Suprapubic skin (tissue), 4 donors: Measurements from ENCODE around the gene CACNG4. TPM values are rescaled to one million over a fixed set of nuclear protein-coding genes. Genes with fewer than 3 reads are reported as not detected.

Experiments
- DNase-seq, 2 donors: peaks; one replicate each; pipeline ENCODE4 v3.0.0-alpha.2; 2019; ENCODE audit warnings: low spot score in 2 of 2
- H3K27ac ChIP-seq: fragments of 200-600 bp; sonication (generic); one replicate; pipeline ENCODE4 v1.5.1; 2019
- H3K27me3 ChIP-seq: fragments of 200-600 bp; sonication (generic); one replicate; pipeline ENCODE4 v1.5.1; 2019
- H3K36me3 ChIP-seq: fragments of 200-600 bp; sonication (generic); one replicate; pipeline ENCODE4 v1.5.1; 2019
- H3K4me1 ChIP-seq: fragments of 200-600 bp; sonication (generic); one replicate; pipeline ENCODE4 v1.5.1; 2019
- H3K4me3 ChIP-seq: fragments of 200-600 bp; sonication (generic); one replicate; pipeline ENCODE4 v1.5.1; 2019; ENCODE audit warnings: mild to moderate bottlenecking
- H3K9me3 ChIP-seq: fragments of 200-600 bp; sonication (generic); one replicate; pipeline ENCODE4 v1.5.1; 2019
- CTCF ChIP-seq, 2 donors: fragments of 200-600 bp in 1 of 2; fragments of 450-650 bp in 1 of 2; sonication (generic) in 1 of 2; IDR thresholded peaks; one replicate each; pipeline ENCODE4 v1.5.1; 2016 to 2019; ENCODE audit warnings: antibody characterized with exemption in 2 of 2, mild to moderate bottlenecking in 1 of 2, moderate library complexity in 1 of 2
- EP300 ChIP-seq: sonication (generic); formaldehyde crosslinking; IDR thresholded peaks from one replicate; pipeline ENCODE4 v1.6.1; 2017; ENCODE audit warnings: antibody characterized with exemption
- POLR2A ChIP-seq, 2 donors: fragments of 450-650 bp; IDR thresholded peaks; one replicate each; pipeline ENCODE4 v1.6.1; 2017; ENCODE audit warnings: antibody characterized with exemption in 2 of 2, mild to moderate bottlenecking in 2 of 2, moderate library complexity in 2 of 2
- POLR2AphosphoS5 ChIP-seq, 3 donors: sonication (generic); formaldehyde crosslinking; IDR thresholded peaks; one replicate each; pipeline ENCODE4 v1.6.1; 2017; ENCODE audit warnings: antibody characterized with exemption in 3 of 3
- WGBS: methylation state at CpG from one replicate; pipeline ENCODE4 v1.1.5; 2018; 5-methylcytosine and 5-hydroxymethylcytosine counted together
- total RNA-seq, 4 donors: library from RNA; depleted of rRNA; stranded (reverse); fragments of >200 nt; gene quantifications; one replicate each; pipeline ENCODE4 v1.1.0, GENCODE V29; 2016

Gene CACNG4
- total RNA-seq, 4 donors from 2014 or later: 0.49 to 0.68 (median 0.51) TPM; not detected in 1

DNA sequence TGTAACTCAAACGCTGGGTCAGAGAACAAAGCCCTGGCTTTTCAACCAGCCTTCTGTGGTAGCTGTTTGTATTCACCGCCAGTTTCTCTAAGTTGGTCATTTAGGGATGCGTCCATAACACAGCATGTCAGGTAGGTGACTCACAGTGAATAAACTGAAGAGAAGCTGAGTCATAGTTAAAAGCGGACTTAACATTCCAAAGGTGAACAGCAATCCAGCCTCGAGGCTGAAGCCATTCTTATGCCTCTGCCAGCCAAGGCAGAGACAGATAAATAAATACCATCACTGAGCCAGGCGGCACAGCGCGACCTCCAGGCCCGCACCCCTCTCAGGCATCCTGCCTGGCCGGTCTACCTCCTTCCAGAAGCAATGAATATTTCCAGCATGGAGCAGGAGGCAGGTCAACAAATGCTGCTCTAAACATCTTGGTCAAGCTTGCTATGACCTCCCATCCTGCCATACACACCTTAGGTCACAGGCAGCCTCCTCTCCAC, 12.4 kb upstream of the CACNG4 start:
- H3K4me3 ChIP-seq: no peak overlapping the region
- peak overlapping the region; percentile 23 for H3K27ac ChIP-seq
- H3K4me1 ChIP-seq: peaks cover 20% of the 10 kb centered on the region
- 47% methylated on average over 10 of the region's 10 CpGs for WGBS
- H3K9me3 ChIP-seq: no peaks in the 10 kb centered on the region
- TF ChIP-seq POLR2A (IDR thresholded peaks at IDR 0.05) (no peak), CTCF (IDR thresholded peaks at IDR 0.05) (no peak), POLR2AphosphoS5 (IDR thresholded peaks at IDR 0.05) (no peak), EP300 (no peak)
- DNase-seq: no peak
- H3K27me3 ChIP-seq: peaks cover 20% of the 10 kb centered on the region
- no peaks in the 10 kb centered on the region for H3K36me3 ChIP-seq

DNA sequence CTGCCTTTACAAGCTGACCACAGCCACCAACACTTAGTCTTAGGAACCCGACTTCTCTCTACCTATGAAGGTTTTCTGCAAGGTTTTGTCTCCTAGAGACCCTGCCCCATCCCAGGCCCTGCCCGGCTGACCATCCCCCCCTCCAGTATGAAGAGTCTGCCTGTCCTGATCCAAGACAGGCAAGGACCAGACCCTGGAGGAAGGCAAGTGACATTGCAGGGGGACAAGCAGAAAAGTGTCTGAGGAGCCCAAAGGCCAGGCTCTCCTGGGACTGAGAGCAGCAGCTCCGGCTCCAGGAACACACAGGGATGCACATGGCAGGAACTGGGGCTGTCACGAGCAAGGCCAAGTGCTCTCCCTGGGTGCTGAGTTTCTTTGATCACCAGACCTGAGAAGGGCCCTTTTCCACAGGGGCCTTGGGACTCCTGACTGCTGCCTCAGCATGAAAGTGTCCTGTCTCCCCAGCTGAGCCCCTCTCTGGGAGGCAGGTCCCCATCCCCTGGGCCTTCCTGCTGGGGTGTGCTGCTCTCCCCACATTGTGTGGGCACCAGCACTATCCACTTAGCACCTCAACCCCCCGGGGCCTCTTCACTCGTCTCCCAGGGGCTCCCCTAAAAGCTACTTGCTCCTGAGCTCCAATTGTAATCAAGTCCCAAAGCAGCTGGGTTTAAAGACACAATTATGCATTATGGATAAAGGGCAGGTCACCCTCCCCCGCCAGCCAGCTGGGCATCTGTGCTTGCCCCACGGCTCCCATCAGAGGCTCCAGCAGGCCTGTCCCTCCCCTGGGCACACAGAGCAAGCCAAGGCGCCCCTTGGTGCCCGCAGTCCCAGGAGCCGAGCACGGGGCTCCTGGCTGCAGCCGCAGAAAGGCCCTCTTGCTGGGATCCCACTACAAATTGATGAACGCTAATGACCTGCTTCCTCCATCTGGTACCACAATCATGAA, 11.6 kb upstream of the CACNG4 start:
- peaks cover 20% of the 10 kb centered on the region for H3K4me1 ChIP-seq
- WGBS: 81% methylated on average over 13 of the region's 14 CpGs
- no peak for DNase-seq

DNA sequence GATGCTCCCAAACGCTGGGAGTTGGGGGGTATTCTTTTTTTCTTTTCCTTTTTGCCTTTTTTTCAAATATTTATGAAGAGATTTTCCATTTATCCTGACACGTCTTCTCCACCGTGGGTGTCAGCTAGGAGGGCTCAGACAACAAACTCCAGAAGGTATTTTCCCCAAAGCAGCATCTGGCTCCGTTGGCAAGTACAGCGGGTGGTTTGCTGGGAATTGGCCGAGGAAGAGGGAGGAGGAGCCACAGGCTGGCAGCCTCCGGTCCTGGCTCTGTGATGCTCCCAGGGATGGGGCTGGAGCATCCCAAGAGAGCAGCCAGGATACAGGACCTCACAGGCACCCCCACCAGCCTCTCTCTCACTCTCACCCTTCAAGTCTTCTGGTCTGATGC, 10.9 kb upstream of the CACNG4 start:
- no peaks in the 10 kb centered on the region for H3K36me3 ChIP-seq
- peaks cover 11% of the 10 kb centered on the region for H3K27me3 ChIP-seq
- no peak overlapping the region for H3K4me3 ChIP-seq
- TF ChIP-seq EP300 (no peak), POLR2A (IDR thresholded peaks at IDR 0.05) (no peak), CTCF (IDR thresholded peaks at IDR 0.05) (no peak), POLR2AphosphoS5 (IDR thresholded peaks at IDR 0.05) (no peak)
- H3K27ac ChIP-seq: no peak overlapping the region
- WGBS: 12% methylated on average over 7 of the region's 7 CpGs
- no peak for DNase-seq
- H3K9me3 ChIP-seq: no peaks in the 10 kb centered on the region
- peaks cover 20% of the 10 kb centered on the region for H3K4me1 ChIP-seq

More for the DNA sequence above, 11.6 kb upstream of the CACNG4 start:
- Histone ChIP-seq H3K27ac (peak overlapping the region; percentile 23), H3K4me3 (no peak overlapping the region), H3K36me3 (no peaks in the 10 kb centered on the region), H3K9me3 (no peaks in the 10 kb centered on the region), H3K27me3 (peaks cover 13% of the 10 kb centered on the region)
- TF ChIP-seq EP300: no peak
- TF ChIP-seq POLR2AphosphoS5 (IDR thresholded peaks at IDR 0.05): no peak

DNA sequence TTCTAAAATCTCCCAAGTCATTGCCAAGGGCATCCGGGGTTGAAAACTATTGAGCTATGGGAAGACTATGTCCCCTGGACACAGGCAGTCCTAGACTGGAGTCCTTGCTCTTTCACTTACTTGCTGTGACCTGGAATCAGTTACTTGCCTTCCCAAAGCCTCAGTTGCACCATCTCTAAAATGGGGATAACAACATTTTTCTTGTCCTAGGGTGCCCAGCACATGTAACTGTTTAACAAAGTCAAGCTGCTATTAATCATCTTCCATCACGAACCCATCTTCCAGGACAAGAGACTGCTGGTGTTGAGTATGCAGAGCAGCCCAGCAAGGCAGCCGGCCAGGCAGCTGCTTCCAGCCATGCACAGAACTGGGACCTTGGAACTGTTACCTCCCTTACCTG, 9.9 kb upstream of the CACNG4 start:
- Histone ChIP-seq H3K4me1 (peaks cover 20% of the 10 kb centered on the region), H3K36me3 (no peaks in the 10 kb centered on the region), H3K9me3 (no peaks in the 10 kb centered on the region), H3K4me3 (no peak overlapping the region), H3K27me3 (peaks cover 6% of the 10 kb centered on the region), H3K27ac (no peak overlapping the region)
- no peak for DNase-seq
- TF ChIP-seq EP300: no peak
- TF ChIP-seq POLR2A (IDR thresholded peaks at IDR 0.05): no peak
- no peak for TF ChIP-seq POLR2AphosphoS5 (IDR thresholded peaks at IDR 0.05)
- no peak for TF ChIP-seq CTCF (IDR thresholded peaks at IDR 0.05)
- WGBS: 85% methylated on average over 3 of the region's 3 CpGs

DNA sequence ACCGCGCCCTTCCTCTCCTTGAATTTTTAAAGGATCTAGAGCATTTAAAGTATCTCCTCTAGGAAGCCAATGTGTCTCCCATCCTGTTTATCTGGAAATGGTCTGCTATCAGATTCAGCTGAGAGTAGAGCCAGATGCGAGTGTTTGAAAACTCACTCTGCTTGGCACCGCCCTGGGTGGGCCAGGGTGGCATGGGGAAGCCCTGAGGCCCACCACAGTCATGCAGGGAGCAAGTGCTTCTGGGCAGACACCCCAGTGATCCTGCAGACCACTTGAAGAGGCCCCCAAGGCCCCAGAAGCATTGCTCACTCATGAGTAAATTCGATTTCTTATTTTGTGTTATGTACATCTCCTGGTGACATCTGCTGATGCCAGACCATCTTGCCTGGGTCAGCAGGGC, 8.7 kb upstream of the CACNG4 start:
- WGBS: 85% methylated on average over 5 of the region's 5 CpGs
- H3K27me3 ChIP-seq: peaks cover 16% of the 10 kb centered on the region
- H3K36me3 ChIP-seq: no peaks in the 10 kb centered on the region
- no peak for DNase-seq
- H3K4me3 ChIP-seq: no peak overlapping the region
- H3K4me1 ChIP-seq: peaks cover 20% of the 10 kb centered on the region
- H3K9me3 ChIP-seq: no peaks in the 10 kb centered on the region
- H3K27ac ChIP-seq: no peak overlapping the region
- TF ChIP-seq CTCF (IDR thresholded peaks at IDR 0.05) (no peak), EP300 (no peak), POLR2A (IDR thresholded peaks at IDR 0.05) (no peak), POLR2AphosphoS5 (IDR thresholded peaks at IDR 0.05) (no peak)
